Prostate gland (tissue), 2 donors: ENCODE data around the gene PCID2. TPM values are rescaled to one million over a fixed set of nuclear protein-coding genes. Genes with fewer than 3 reads are reported as not detected.
"Not testable (repeated sequence)": the region's sequence is repeated elsewhere in the genome, so short reads cannot be mapped to it uniquely, and the experiment has no call there.

ENCODE experiments used
- DNase-seq: peaks from one replicate; pipeline ENCODE4 v3.0.0-alpha.2; 2019; ENCODE audit warnings: low spot score
- H3K27ac ChIP-seq, 2 donors: fragments of 200-600 bp; sonication (generic); 2 replicates each; pipeline ENCODE4 v1.5.1; 2017 to 2019
- H3K27me3 ChIP-seq: fragments of 200-600 bp; sonication (generic); replicated peaks from 2 replicates; pipeline ENCODE4 v1.5.1; 2019; ENCODE audit not compliant: insufficient read depth
- H3K36me3 ChIP-seq, 2 donors: fragments of 200-600 bp; sonication (generic); 1 replicate in 1 of 2; 2 replicates in 1 of 2; pipeline versions ENCODE4 v1.5.1 to v1.8.1; 2017 to 2019
- H3K4me1 ChIP-seq: fragments of 200-600 bp; sonication (generic); replicated peaks from 2 replicates; pipeline ENCODE4 v1.5.1; 2019
- H3K4me3 ChIP-seq, 2 donors: fragments of 200-600 bp; sonication (generic); 2 replicates each; pipeline ENCODE4 v1.5.1; 2017 to 2019
- H3K9me3 ChIP-seq: fragments of 200-600 bp; sonication (generic); 2 replicates; pipeline ENCODE4 v1.5.1; 2017
- POLR2A ChIP-seq: fragments of 450-650 bp; IDR thresholded peaks from one replicate; pipeline ENCODE4 v1.6.1; 2016; ENCODE audit warnings: antibody characterized with exemption, mild to moderate bottlenecking
- POLR2AphosphoS5 ChIP-seq: sonication (generic); formaldehyde crosslinking; IDR thresholded peaks from one replicate; pipeline ENCODE4 v1.6.1; 2017; ENCODE audit warnings: antibody characterized with exemption
- WGBS: methylation state at CpG from one replicate; pipeline ENCODE4 v1.1.5; 2018; 5-methylcytosine and 5-hydroxymethylcytosine counted together
- intact Hi-C: fragments of 100-400 bp; cut with DNase I; formaldehyde crosslinking; loops from one replicate; pipeline ENCODE4 v1.14.2; 2022
- total RNA-seq, 2 donors: library from RNA; depleted of rRNA; stranded (reverse); fragments of >200 nt; gene quantifications; one replicate each; pipeline ENCODE4 v1.1.0, GENCODE V29; 2016
- TF ChIP-seq, protein P1 (sequence below), 4 experiments: fragments of 200-600 bp in 2 of 4; fragments of 450-650 bp in 2 of 4; sonication (generic) in 2 of 4; IDR thresholded peaks; 1 replicate in 3 of 4; 2 replicates in 1 of 4; pipeline ENCODE4 v1.5.1; 2016 to 2019; ENCODE audit warnings: antibody characterized with exemption in 4 of 4, mild to moderate bottlenecking in 2 of 4, moderate library complexity in 2 of 4

Gene PCID2
- total RNA-seq, 2 donors from 2014 or later = 47.7 to 48.6 TPM

DNA sequence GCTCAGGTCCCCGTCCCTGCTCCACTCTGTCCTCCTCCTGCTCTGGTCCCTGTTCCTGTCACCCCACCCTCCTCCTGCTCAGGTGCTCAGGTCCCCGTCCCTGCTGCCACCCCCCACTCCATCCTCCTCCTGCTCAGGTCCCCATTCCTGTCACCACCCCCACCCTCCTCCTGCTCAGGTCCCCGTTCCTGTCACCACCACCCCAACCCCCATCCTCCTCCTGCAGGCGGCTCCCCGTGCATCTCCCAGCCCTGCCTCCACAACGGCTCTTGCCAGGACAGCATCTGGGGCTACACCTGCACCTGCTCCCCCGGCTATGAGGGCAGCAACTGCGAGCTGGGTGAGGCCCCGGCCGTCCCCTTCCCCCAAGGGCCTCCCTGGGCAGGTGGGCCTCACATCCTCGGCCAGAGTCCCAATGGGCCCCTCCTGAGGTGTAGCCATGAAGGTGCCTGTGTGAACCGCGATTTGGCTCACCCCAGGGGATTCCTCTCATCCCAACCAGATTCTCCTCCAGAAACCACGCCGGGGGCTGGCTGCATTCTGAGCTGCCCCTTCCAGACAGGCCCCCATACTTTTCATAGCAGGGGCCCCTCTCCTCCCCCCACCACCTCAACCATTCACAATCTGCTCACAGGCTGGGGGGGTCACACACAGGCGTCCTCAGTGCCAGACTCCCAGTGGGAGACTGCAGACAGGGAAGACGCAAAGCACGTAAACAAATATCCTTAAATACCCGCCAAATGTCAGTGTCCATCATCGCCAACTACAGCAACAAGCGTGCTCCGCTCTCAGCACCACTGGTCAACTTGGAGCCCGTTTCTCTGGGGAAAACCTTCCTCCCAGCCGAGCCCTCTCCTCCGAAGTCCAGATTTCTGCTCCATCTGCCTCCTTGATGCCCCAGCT, 45.4 kb downstream of the PCID2 start:
- TF ChIP-seq POLR2A = no peak
- TF ChIP-seq POLR2AphosphoS5 = no peak
- TF ChIP-seq, protein P1, sequence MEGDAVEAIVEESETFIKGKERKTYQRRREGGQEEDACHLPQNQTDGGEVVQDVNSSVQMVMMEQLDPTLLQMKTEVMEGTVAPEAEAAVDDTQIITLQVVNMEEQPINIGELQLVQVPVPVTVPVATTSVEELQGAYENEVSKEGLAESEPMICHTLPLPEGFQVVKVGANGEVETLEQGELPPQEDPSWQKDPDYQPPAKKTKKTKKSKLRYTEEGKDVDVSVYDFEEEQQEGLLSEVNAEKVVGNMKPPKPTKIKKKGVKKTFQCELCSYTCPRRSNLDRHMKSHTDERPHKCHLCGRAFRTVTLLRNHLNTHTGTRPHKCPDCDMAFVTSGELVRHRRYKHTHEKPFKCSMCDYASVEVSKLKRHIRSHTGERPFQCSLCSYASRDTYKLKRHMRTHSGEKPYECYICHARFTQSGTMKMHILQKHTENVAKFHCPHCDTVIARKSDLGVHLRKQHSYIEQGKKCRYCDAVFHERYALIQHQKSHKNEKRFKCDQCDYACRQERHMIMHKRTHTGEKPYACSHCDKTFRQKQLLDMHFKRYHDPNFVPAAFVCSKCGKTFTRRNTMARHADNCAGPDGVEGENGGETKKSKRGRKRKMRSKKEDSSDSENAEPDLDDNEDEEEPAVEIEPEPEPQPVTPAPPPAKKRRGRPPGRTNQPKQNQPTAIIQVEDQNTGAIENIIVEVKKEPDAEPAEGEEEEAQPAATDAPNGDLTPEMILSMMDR (IDR thresholded peaks at IDR 0.05) = no peak
- Histone ChIP-seq H3K9me3 (no peaks in the 10 kb centered on the region), H3K27me3 (no peaks in the 10 kb centered on the region), H3K36me3 (no peaks in the 10 kb centered on the region), H3K4me1 (no peaks in the 10 kb centered on the region), H3K27ac (no peak overlapping the region), H3K4me3 (no peak overlapping the region)
- no peak for DNase-seq
- intact Hi-C loops = no loop called here
- 31% methylated on average over 25 of the region's 25 CpGs for WGBS

DNA sequence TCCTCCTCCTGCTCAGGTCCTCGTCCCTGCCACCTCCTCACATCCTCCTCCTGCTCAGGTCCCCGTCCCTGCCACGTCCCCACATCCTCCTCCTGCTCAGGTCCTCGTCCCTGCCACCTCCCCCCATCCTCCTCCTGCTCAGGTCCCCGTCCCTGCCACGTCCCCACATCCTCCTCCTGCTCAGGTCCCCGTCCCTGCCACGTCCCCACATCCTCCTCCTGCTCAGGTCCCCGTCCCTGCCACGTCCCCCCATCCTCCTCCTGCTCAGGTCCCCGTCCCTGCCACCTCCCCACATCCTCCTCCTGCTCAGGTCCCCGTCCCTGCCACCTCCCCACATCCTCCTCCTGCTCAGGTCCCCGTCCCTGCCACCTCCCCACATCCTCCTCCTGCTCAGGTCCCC, 46.5 kb downstream of the PCID2 start:
- WGBS = 14% methylated on average over 8 of the region's 13 CpGs
- H3K27me3 ChIP-seq, H3K27ac ChIP-seq, H3K4me3 ChIP-seq, H3K4me1 ChIP-seq, H3K36me3 ChIP-seq, intact Hi-C loops, H3K9me3 ChIP-seq, DNase-seq: not testable (repeated sequence)

DNA sequence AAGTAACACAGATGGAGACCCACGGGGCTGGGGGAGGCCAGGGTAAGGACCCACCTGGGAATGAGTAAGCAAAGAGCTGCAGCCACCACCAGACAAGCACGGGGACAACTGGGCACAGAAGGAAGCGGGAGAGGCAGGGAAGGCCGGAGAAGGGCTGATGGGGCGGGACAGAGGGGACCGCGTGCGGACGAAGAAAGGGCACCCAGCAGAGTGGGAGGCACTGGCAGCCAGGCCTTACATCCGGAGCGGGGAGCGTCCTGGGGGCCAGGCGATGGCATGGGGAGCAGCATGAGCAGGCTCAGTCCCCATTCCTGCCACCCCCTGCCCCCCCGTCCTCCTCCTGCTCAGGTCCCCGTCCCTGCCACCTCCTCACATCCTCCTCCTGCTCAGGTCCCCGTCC, 47.0 kb downstream of the PCID2 start:
- no peak overlapping the region for H3K27ac ChIP-seq
- TF ChIP-seq, protein P1 (IDR thresholded peaks at IDR 0.05) = no peak
- TF ChIP-seq POLR2AphosphoS5 (no peak), POLR2A (no peak)
- H3K4me3 ChIP-seq = no peak overlapping the region
- DNase-seq = no peak
- no peaks in the 10 kb centered on the region for H3K9me3 ChIP-seq
- WGBS = 44% methylated on average over 16 of the region's 16 CpGs
- H3K4me1 ChIP-seq = no peaks in the 10 kb centered on the region
- no peaks in the 10 kb centered on the region for H3K36me3 ChIP-seq
- intact Hi-C loops = no loop called here
- H3K27me3 ChIP-seq = no peaks in the 10 kb centered on the region

- TF ChIP-seq POLR2AphosphoS5 = no peak
- no peak for TF ChIP-seq POLR2A
- TF ChIP-seq, protein P1 (IDR thresholded peaks at IDR 0.05) = no peak
- Histone ChIP-seq H3K9me3 (no peaks in the 10 kb centered on the region), H3K4me1 (no peaks in the 10 kb centered on the region), H3K4me3 (no peak overlapping the region), H3K27me3 (no peaks in the 10 kb centered on the region), H3K27ac (no peak overlapping the region), H3K36me3 (no peaks in the 10 kb centered on the region)
- intact Hi-C loops = no loop called here
- WGBS = 69% methylated on average over 12 of the region's 12 CpGs
- no peak for DNase-seq
Measured at GRCh38 chr13:113160983-113161382, 47.5 kb downstream of the PCID2 start.

- Histone ChIP-seq H3K4me3 (no peak overlapping the region), H3K27ac (no peak overlapping the region), H3K36me3 (no peaks in the 10 kb centered on the region), H3K27me3 (no peaks in the 10 kb centered on the region), H3K9me3 (no peaks in the 10 kb centered on the region), H3K4me1 (no peaks in the 10 kb centered on the region)
- TF ChIP-seq, protein P1 (IDR thresholded peaks at IDR 0.05) = no peak
- TF ChIP-seq POLR2AphosphoS5 (no peak), POLR2A (no peak)
- WGBS = 85% methylated on average over 20 of the region's 20 CpGs
- DNase-seq = no peak
- intact Hi-C loops = loop anchor here (5.0 to 10.0 kb wide), 3 partner anchors 48 to 335 kb away; partner anchors contain the start of genes CUL4A, DCUN1D2, LAMP1 and PCID2
Measured at GRCh38 chr13:113159701-113160100, 48.8 kb downstream of the PCID2 start.
